ENCODE data around the gene NRCAM.
A peak's percentile ranks its signal among the peaks of the same experiment; 100 is the strongest.

Gene NRCAM

GRCh38 chr7:108202743-108203142, 253.5 kb downstream of the NRCAM start:
- DNase-seq (ENCODE audit: low spot score), result no peak

GRCh38 chr7:108201766-108202165, 254.5 kb downstream of the NRCAM start:
- no peak for DNase-seq (ENCODE audit: low spot score)

- no peak for DNase-seq (ENCODE audit: low spot score)
Measured at GRCh38 chr7:108200326-108200725, 255.9 kb downstream of the NRCAM start.

- no peak for DNase-seq (ENCODE audit: low spot score)
Measured at GRCh38 chr7:108197371-108198091, 258.7 kb downstream of the NRCAM start.

GRCh38 chr7:108196004-108196403, 260.2 kb downstream of the NRCAM start:
- no peak for DNase-seq (ENCODE audit: low spot score)

- DNase-seq (ENCODE audit: low spot score), result no peak
Measured at GRCh38 chr7:108193594-108194498, 262.4 kb downstream of the NRCAM start.

GRCh38 chr7:108190891-108191290, 265.3 kb downstream of the NRCAM start:
- DNase-seq (ENCODE audit: low spot score), result no peak

- DNase-seq (ENCODE audit: low spot score), result no peak
Measured at GRCh38 chr7:108189733-108190388, 266.4 kb downstream of the NRCAM start.

- no peak for DNase-seq (ENCODE audit: low spot score)
Measured at GRCh38 chr7:108188724-108189123, 267.5 kb downstream of the NRCAM start.

GRCh38 chr7:108181073-108181985, 274.9 kb downstream of the NRCAM start:
- peak; percentile 41 for DNase-seq (ENCODE audit: low spot score)

- no peak for DNase-seq (ENCODE audit: low spot score)
Measured at GRCh38 chr7:108178398-108178797, 277.8 kb downstream of the NRCAM start.

GRCh38 chr7:108171164-108171563, 285.1 kb downstream of the NRCAM start:
- no peak for DNase-seq (ENCODE audit: low spot score)

GRCh38 chr7:108170251-108170650, 286.0 kb downstream of the NRCAM start:
- DNase-seq (ENCODE audit: low spot score), result no peak

- no peak for DNase-seq (ENCODE audit: low spot score)
Measured at GRCh38 chr7:108167460-108167859, 288.8 kb downstream of the NRCAM start.

GRCh38 chr7:108166687-108167086, 289.5 kb downstream of the NRCAM start:
- DNase-seq (ENCODE audit: low spot score), result no peak

GRCh38 chr7:108165723-108166122, 290.5 kb downstream of the NRCAM start:
- no peak for DNase-seq (ENCODE audit: low spot score)

GRCh38 chr7:108164946-108165345, 291.3 kb downstream of the NRCAM start:
- DNase-seq (ENCODE audit: low spot score), result no peak

GRCh38 chr7:108164342-108164741, 291.9 kb downstream of the NRCAM start:
- no peak for DNase-seq (ENCODE audit: low spot score)

- no peak for DNase-seq (ENCODE audit: low spot score)
Measured at GRCh38 chr7:108158776-108159175, 297.5 kb downstream of the NRCAM start.

GRCh38 chr7:108157606-108158335, 298.5 kb downstream of the NRCAM start:
- no peak for DNase-seq (ENCODE audit: low spot score)
